ENCODE measurements around the gene PACRG.

GRCh38 chr6:163092876-163093275, 365.1 kb downstream of the PACRG start:
- TF ChIP-seq CTCF (conservative IDR thresholded peaks at IDR 0.05; ENCODE audit: low read depth, low read length) (no peak), SMC3 (IDR thresholded peaks at IDR 0.05; ENCODE audit: low read depth, low read length) (no peak), RCOR1 (IDR thresholded peaks at IDR 0.05; ENCODE audit: insufficient replicate concordance, low read length) (no peak), FOS (IDR thresholded peaks at IDR 0.05; ENCODE audit: low read depth, low read length) (no peak), ELK1 (IDR thresholded peaks at IDR 0.05; ENCODE audit: borderline replicate concordance, low read depth, low read length) (no peak), USF2 (IDR thresholded peaks at IDR 0.05; ENCODE audit: low read depth, low read length) (no peak), POLR2A (IDR thresholded peaks at IDR 0.05; ENCODE audit: low read depth, low read length) (no peak), RFX5 (IDR thresholded peaks at IDR 0.05; ENCODE audit: low read depth, low read length) (no peak), RAD21 (IDR thresholded peaks at IDR 0.05; ENCODE audit: low read length) (no peak)
